Measurements from ENCODE around the gene ZFX. TPM values are rescaled to one million over a fixed set of nuclear protein-coding genes. Genes with fewer than 3 reads are reported as not detected.

The ZFX gene
- total RNA-seq, 2 experiments from 2014 or later, result 41.9 to 44.5 TPM

DNA sequence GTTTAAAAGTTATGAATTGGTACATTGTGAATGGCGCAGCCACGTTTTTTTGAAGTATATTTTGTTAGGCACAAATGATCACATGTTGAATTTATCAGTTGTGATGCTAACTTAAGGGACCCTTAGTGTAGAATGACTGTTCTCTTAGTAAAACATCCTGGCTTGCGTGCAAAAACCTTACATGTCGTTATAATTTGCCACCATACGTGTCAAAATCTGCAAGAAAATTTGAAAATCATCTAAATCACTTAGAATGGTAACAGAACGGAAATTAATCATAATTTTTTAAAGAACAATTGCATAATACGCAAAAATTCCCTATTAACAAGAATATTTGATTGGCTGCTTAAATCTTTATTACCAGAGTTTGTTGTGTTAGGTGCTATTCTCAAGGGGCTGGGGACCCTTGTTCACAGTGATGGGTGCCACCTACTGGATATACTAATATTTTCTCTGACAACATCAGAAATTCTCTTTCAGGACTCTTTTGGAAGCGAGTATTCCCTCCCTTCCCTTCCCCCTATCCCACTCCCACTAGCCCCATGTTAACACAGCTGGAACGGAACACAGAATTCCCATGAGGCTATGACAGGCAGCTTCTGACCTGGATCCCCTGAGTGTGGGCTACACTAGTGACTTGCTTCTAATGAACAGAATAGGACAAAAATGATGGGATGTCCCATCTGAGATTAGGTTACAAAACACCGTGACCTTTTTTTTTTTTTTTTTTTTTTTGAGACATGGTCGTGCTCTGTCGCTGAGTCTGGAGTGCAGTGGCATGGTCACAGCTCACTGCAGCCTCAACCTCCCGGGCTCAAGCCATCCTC lies 92.5 kb downstream of the ZFX start:
- ATAC-seq, result peak; percentile 45
- CTCF ChIA-PET, result interaction anchor here (0.7 to 1.3 kb wide), 2 partner anchors 160 to 551 kb away, joined by 4 to 7 read pairs; no protein-coding TSS in a partner anchor
- Mint-ChIP-seq H3K27ac (no peak overlapping the region), H3K4me3 (no peak overlapping the region), H3K36me3 (no peaks in the 10 kb centered on the region), H3K27me3 (no peaks in the 10 kb centered on the region), H3K9me3 (ENCODE audit: low read depth) (no peaks in the 10 kb centered on the region), H3K4me1 (peaks cover 2% of the 10 kb centered on the region)
- DNase-seq, result no peak

DNA sequence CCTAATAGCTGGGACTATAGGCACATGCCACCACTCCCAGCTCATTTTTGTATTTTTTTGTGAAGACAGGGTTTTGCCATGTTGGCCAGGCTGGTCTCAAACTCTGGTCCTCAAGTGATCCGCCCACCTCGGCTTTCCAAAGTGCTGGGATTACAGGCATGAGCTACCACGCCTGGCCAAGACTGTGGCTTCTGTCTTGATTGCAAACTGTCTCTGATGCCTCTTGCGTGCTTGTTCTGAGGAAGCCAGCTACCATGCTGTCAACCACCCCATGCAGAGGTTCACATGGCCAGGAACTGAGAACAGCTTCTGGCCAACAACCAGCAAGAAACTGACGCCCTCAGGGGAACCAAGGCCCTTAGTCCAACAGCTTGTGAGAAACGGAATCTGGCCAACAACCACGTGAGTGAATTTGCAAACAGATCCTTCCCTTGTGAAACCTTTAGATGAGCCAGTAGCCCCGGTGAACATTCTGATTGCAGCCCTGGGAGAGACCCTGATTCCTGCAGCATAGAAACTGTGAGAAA lies 93.2 kb downstream of the ZFX start:
- DNase-seq, result no peak
- CTCF ChIA-PET, result interaction anchor here (0.7 to 1.3 kb wide), 2 partner anchors 160 to 552 kb away, joined by 4 to 7 read pairs; no protein-coding TSS in a partner anchor
- H3K4me3 Mint-ChIP-seq, result no peak overlapping the region
- no peak for ATAC-seq
- no peak overlapping the region for H3K27ac Mint-ChIP-seq
- H3K27me3 Mint-ChIP-seq, result peaks cover 2% of the 10 kb centered on the region
- no peaks in the 10 kb centered on the region for H3K36me3 Mint-ChIP-seq
- no peaks in the 10 kb centered on the region for H3K9me3 Mint-ChIP-seq (ENCODE audit: low read depth)
- peaks cover 2% of the 10 kb centered on the region for H3K4me1 Mint-ChIP-seq

DNA sequence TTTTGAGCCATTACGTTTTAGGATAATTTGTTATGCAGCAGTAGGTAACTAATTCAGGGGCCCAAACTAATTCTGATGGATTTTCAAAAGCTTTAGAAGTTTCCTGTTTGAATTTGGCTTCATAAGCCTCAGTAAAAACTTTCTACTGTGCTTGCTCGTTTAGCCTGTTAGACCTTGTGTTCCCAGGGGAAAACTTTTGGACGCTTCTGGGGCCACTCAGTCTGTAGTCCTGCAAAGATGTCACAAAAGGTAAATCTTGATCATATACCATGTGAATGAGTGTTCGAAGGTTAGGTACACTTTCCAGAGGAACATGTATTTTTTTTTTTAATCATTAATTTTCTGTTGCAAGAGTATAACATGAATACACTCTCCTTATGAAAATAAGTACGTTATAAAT lies 93.7 kb downstream of the ZFX start:
- Mint-ChIP-seq H3K27ac (no peak overlapping the region), H3K27me3 (peaks cover 2% of the 10 kb centered on the region), H3K9me3 (ENCODE audit: low read depth) (no peaks in the 10 kb centered on the region), H3K4me3 (no peak overlapping the region), H3K36me3 (no peaks in the 10 kb centered on the region), H3K4me1 (no peaks in the 10 kb centered on the region)
- no peak for ATAC-seq
- DNase-seq, result no peak
- CTCF ChIA-PET, result interaction anchor here (1.3 kb wide), 1 partner anchor 161 kb away, joined by 7 read pairs; no protein-coding TSS in a partner anchor

DNA sequence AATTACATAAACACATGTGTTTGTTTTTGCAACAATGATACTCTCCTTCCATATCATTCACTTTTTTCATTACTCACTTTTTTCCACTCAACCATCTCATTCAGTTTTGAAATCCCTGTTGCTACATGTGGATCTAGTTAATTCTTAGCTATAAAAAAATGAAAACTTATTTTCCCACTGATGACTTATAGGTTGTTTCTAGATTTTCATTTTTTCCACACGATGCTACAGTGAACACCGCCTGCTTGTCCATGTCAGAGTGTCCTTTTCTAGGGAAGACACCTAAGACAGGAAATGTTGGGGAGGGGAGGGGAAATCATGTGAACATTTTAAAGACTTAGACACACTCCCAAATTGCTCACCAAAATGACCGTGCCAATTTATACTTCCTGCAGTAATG lies 94.2 kb downstream of the ZFX start:
- no peaks in the 10 kb centered on the region for H3K36me3 Mint-ChIP-seq
- no peak overlapping the region for H3K4me3 Mint-ChIP-seq
- H3K4me1 Mint-ChIP-seq, result no peaks in the 10 kb centered on the region
- H3K9me3 Mint-ChIP-seq (ENCODE audit: low read depth), result no peaks in the 10 kb centered on the region
- ATAC-seq, result no peak
- no peak for DNase-seq
- H3K27me3 Mint-ChIP-seq, result peaks cover 2% of the 10 kb centered on the region
- CTCF ChIA-PET, result no interaction called here
- H3K27ac Mint-ChIP-seq, result no peak overlapping the region

DNA sequence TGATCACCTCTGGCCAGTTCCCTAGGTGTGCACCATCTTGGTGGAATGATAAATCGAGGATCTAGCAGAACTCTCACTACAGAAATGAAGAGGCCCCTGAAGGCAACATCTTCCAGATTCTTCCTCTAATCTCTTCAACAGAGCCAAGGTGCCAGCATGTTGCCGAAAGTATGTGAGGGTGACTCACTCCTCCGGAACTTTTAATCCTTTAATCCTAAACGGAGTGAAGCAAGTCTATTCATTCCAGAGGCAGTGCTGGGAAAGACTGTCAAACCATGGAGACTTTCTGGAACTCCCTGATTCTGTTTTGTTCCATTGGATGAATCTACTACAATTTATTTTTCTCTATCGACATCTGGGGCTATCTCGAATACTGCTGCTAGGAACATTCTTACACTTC lies 95.7 kb downstream of the ZFX start:
- H3K4me3 Mint-ChIP-seq, result no peak overlapping the region
- ATAC-seq (no peak), DNase-seq (no peak)
- H3K4me1 Mint-ChIP-seq, result no peaks in the 10 kb centered on the region
- no peak overlapping the region for H3K27ac Mint-ChIP-seq
- H3K9me3 Mint-ChIP-seq (ENCODE audit: low read depth), result no peaks in the 10 kb centered on the region
- peaks cover 2% of the 10 kb centered on the region for H3K27me3 Mint-ChIP-seq
- CTCF ChIA-PET, result no interaction called here
- H3K36me3 Mint-ChIP-seq, result no peaks in the 10 kb centered on the region

DNA sequence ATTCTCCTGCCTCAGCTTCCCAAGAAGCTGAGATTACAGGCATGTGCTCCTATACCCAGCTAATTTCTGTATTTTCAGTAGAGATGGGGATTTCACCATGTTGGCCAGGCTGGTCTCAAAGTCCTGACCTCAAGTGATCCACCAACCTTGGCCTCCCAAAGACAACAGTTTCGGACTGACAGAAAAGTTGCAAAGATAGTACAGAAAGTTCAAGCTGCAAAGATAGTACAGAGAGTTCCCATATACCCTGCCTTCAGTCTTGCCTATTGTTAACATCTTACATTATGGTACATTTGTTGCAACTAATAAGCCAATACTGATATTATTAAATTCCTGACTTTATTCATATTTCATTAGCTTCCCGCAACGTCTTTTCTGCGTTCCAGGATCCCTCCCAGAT lies 98.5 kb downstream of the ZFX start:
- CTCF ChIA-PET, result no interaction called here
- ATAC-seq, result no peak
- Mint-ChIP-seq H3K36me3 (no peaks in the 10 kb centered on the region), H3K4me3 (no peak overlapping the region), H3K27ac (no peak overlapping the region), H3K4me1 (no peaks in the 10 kb centered on the region), H3K9me3 (ENCODE audit: low read depth) (no peaks in the 10 kb centered on the region), H3K27me3 (peaks cover 5% of the 10 kb centered on the region)
- no peak for DNase-seq

DNA sequence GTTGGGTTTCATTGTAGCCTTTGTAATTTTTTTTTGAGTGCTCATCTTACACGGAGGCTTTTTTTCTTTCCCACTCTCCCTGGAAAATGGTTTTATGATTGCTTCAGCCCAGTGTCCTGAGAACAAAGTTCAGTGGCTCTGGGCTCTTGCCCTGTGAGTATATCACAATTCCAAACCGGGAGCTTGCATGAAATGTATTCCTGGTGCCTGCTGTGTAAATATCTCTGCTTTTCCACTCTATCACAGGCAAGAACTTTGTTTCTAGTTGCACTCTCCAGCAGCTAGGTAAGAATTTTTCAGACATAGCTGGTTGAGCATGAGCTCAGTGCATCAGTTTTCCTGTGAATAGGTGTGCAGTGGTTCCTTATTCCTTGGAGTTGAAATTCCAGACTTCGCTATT lies 103.5 kb downstream of the ZFX start:
- Mint-ChIP-seq H3K27ac (no peak overlapping the region), H3K4me1 (no peaks in the 10 kb centered on the region), H3K27me3 (peaks cover 6% of the 10 kb centered on the region), H3K4me3 (no peak overlapping the region), H3K36me3 (no peaks in the 10 kb centered on the region), H3K9me3 (ENCODE audit: low read depth) (no peaks in the 10 kb centered on the region)
- ATAC-seq, result no peak
- CTCF ChIA-PET, result no interaction called here
- no peak for DNase-seq

DNA sequence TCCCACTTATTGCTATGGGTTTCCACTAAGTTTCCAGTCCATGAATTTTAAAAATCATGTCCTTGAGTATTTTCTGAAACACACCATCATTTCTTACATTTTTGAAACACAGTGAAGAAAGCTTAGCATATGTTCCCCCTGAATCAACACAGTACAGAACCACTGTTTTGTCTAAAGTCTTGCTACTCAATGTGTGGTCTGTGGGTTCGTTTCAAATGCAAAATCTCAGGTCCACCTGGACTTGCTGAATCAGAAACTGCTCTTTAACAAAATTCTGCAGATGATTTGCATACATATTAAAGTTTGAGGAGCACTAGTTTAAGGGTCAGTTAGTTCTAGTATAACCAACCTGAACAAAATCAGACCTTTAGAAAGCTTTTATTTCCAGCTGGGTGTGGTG lies 103.9 kb downstream of the ZFX start:
- Mint-ChIP-seq H3K36me3 (no peaks in the 10 kb centered on the region), H3K9me3 (ENCODE audit: low read depth) (no peaks in the 10 kb centered on the region), H3K27ac (no peak overlapping the region), H3K4me3 (no peak overlapping the region), H3K27me3 (peaks cover 6% of the 10 kb centered on the region), H3K4me1 (no peaks in the 10 kb centered on the region)
- DNase-seq (no peak), ATAC-seq (no peak)
- CTCF ChIA-PET, result no interaction called here

DNA sequence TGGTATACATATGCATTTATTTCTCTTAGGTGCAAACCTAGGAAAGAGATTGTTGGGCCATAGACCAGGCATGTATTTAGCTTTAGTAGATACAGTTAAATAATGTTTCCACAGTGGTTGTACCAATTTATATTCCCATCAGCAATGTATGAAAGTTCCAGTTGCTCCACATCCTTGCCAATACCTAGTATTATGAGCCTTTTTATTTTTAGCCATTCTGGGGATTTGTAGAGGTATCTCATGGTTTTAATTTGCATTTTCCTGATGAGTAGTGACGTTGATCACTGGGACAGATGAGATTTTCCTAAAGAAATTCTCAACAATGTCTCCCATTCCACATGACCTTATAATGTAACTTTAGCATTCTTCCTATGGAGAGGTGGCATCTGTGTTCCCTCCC lies 107.5 kb downstream of the ZFX start:
- H3K4me1 Mint-ChIP-seq, result peaks cover 8% of the 10 kb centered on the region
- CTCF ChIA-PET, result no interaction called here
- no peak overlapping the region for H3K4me3 Mint-ChIP-seq
- DNase-seq, result no peak
- H3K36me3 Mint-ChIP-seq, result no peaks in the 10 kb centered on the region
- no peak for ATAC-seq
- H3K9me3 Mint-ChIP-seq (ENCODE audit: low read depth), result no peaks in the 10 kb centered on the region
- H3K27ac Mint-ChIP-seq, result no peak overlapping the region
- H3K27me3 Mint-ChIP-seq, result peaks cover 6% of the 10 kb centered on the region

DNA sequence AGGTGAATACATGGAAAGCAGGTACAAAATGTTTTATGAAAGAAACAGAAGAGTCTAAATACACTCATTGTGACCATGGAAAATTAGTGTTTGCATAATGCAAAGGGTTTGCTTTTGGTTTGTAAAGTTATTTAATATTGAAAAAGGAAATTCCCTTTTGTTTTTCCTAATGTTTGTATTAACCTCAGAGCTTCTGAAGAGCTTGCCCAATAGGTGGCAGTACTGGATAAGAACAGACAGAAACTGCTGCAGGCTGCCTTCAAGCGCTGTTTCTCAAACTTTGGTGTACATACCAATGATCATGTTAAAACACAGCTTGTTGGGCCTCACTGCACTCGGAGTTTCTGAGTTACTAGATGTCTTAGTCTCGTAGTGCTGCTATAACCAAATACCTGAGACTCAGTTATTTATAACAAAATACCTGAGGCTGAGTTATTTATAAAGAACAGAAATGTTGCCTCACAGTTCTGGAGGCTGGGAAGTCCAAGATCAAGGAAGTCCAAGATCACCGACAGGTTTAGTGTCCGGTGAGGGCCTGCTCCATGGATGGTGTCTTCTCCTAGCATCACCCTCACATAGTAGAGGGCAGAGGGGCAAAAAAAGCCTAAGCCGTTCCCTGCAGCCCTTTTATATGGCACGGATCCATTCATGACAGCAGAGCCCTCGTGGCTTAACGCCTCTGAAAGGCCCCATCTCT lies 110.2 kb downstream of the ZFX start:
- no peaks in the 10 kb centered on the region for H3K36me3 Mint-ChIP-seq
- CTCF ChIA-PET, result interaction anchor here (0.6 to 1.8 kb wide), 6 partner anchors 9 to 285 kb away, joined by 3 to 6 read pairs (median 4); no protein-coding TSS in a partner anchor
- H3K9me3 Mint-ChIP-seq (ENCODE audit: low read depth), result no peaks in the 10 kb centered on the region
- DNase-seq (peak; percentile 43), ATAC-seq (no peak)
- H3K27ac Mint-ChIP-seq, result no peak overlapping the region
- peaks cover 14% of the 10 kb centered on the region for H3K4me1 Mint-ChIP-seq
- H3K27me3 Mint-ChIP-seq, result no peaks in the 10 kb centered on the region
- H3K4me3 Mint-ChIP-seq, result no peak overlapping the region

DNA sequence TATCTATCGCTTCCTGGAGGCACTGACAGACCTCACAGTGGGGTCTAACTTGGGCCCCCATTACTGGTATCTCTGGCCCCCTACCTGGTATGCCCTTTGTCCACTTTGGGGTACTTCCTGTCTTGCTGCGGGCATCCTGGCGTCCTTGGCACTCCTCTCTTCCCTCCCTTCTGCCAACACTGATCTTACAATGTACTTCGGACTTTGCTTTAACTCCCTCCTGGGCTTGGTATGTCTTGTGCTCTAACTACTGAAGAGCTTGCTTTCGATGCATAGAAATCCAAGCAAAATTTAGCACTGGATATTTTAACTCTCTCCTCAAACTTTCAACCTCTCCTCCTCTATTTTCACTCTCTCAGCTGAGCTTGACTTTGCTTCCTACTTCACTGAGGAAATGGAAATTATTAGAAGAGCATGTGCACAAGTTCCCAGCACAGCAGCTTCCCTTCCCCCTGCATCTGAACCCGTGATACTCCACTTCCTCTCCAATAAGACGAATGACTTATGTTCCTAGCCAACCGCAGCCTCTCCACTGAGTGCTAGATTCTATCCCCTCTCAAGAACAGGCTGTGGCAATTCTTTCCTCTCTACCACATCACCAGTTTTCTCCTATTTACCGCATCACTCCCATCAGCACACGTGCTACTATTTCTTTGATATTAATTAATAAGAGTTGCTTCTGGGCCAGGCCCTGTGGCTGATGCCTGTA lies 111.5 kb downstream of the ZFX start:
- Mint-ChIP-seq H3K27ac (peak overlapping the region; percentile 53), H3K27me3 (no peaks in the 10 kb centered on the region), H3K36me3 (no peaks in the 10 kb centered on the region), H3K4me3 (no peak overlapping the region), H3K4me1 (peaks cover 14% of the 10 kb centered on the region), H3K9me3 (ENCODE audit: low read depth) (no peaks in the 10 kb centered on the region)
- DNase-seq, result peak; percentile 43
- ATAC-seq, result peak; percentile 60
- CTCF ChIA-PET, result interaction anchor here (1.8 kb wide), 1 partner anchor 135 kb away, joined by 4 read pairs; no protein-coding TSS in a partner anchor

DNA sequence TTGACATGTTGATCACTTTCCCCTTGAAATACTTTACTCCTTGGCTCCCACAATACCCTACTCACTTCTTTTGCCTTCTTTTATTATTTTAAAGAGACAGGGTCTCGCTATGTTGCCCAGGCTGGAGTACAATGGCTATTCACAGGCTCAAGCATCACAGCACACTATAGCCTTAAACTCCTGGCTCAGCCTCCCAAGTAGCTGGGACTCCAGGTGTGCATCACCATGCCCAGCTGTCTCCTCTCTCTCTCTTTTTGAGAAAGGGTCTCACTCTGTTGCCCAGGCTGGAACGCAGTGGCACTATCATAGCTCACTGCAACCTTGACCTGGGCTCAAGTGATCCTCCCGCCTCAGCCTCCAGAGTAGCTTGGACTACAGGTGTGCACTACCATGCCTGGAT lies 112.8 kb downstream of the ZFX start:
- CTCF ChIA-PET, result no interaction called here
- Mint-ChIP-seq H3K27ac (no peak overlapping the region), H3K4me3 (no peak overlapping the region), H3K4me1 (peaks cover 14% of the 10 kb centered on the region), H3K9me3 (ENCODE audit: low read depth) (no peaks in the 10 kb centered on the region), H3K27me3 (no peaks in the 10 kb centered on the region), H3K36me3 (no peaks in the 10 kb centered on the region)
- DNase-seq (no peak), ATAC-seq (no peak)

DNA sequence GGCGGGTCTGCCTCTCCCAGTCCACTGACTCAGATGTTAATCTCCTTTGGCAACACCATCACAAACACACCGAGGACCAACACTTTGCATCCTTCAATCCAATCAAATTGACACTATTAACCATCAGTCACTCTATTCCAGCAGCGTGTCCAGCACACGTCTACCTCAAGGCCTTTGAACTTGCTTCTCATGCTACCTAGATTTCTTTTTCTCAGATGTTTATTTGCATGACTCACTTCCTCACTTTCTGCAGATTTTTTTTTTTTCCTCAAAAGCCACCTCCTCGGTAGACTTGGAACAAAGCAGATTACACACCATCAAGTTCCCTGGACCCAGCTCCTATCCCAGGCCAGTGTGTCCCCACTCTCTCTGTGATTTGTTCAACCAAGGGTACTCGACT lies 114.9 kb downstream of the ZFX start:
- DNase-seq, result no peak
- no peaks in the 10 kb centered on the region for H3K36me3 Mint-ChIP-seq
- peaks cover 14% of the 10 kb centered on the region for H3K4me1 Mint-ChIP-seq
- H3K4me3 Mint-ChIP-seq, result no peak overlapping the region
- CTCF ChIA-PET, result no interaction called here
- no peak for ATAC-seq
- no peaks in the 10 kb centered on the region for H3K9me3 Mint-ChIP-seq (ENCODE audit: low read depth)
- no peak overlapping the region for H3K27ac Mint-ChIP-seq
- H3K27me3 Mint-ChIP-seq, result peaks cover 3% of the 10 kb centered on the region
